ENCODE data around the gene OPTC. TPM values are rescaled to one million over a fixed set of nuclear protein-coding genes. Genes with fewer than 3 reads are reported as not detected.
A peak's percentile ranks its signal among the peaks of the same experiment; 100 is the strongest.

OPTC gene
- total and polyA plus RNA-seq, 7 donors, result not detected

- H3K9me3 ChIP-seq, result no peaks in the 10 kb centered on the region
- DNase-seq, result no peak
Observed at GRCh38 chr1:203518541-203518940, 24.6 kb downstream of the OPTC start.

GRCh38 chr1:203519053-203519840 is 25.3 kb downstream of the OPTC start:
- intact Hi-C loops (cut with DNase I), result no loop called here
- Histone ChIP-seq H3K36me3 (no peaks in the 10 kb centered on the region), H3K4me3 (no peak overlapping the region), H3K27me3 (no peaks in the 10 kb centered on the region), H3K4me1 (peaks cover 0 to 89% (median 58%) of the 10 kb centered on the region in 4 donors), H3K27ac (peak overlapping the region in 1 of 4 donors; percentile 71), H3K9me3 (no peaks in the 10 kb centered on the region)
- 89 to 93% methylated on average over 10 of the region's 10 CpGs for whole genome bisulfite sequencing, 2 donors
- no peak for DNase-seq
- TF ChIP-seq EP300 (IDR thresholded peaks at IDR 0.05), result no peak
- TF ChIP-seq POLR2AphosphoS5 (IDR thresholded peaks at IDR 0.05), result no peak
- no peak for TF ChIP-seq CTCF (IDR thresholded peaks at IDR 0.05)
- TF ChIP-seq POLR2A (IDR thresholded peaks at IDR 0.05), result no peak

More at GRCh38 chr1:203518541-203518940, 24.6 kb downstream of the OPTC start:
- H3K27me3 ChIP-seq, result no peaks in the 10 kb centered on the region
- H3K36me3 ChIP-seq, result no peaks in the 10 kb centered on the region
- intact Hi-C loops (cut with DNase I), result no loop called here
- peak overlapping the region in 1 of 4 donors; percentile 71 for H3K27ac ChIP-seq
- H3K4me3 ChIP-seq, result no peak overlapping the region
- WGBS, 2 donors, result 94% methylated on average over 7 of the region's 7 CpGs
- peaks cover 0 to 89% (median 61%) of the 10 kb centered on the region in 4 donors for H3K4me1 ChIP-seq
- TF ChIP-seq POLR2A (IDR thresholded peaks at IDR 0.05) (no peak), EP300 (IDR thresholded peaks at IDR 0.05) (no peak), POLR2AphosphoS5 (IDR thresholded peaks at IDR 0.05) (no peak)

GRCh38 chr1:203519896-203520295 is 25.9 kb downstream of the OPTC start:
- intact Hi-C loops (cut with DNase I), result no loop called here

GRCh38 chr1:203520315-203520714 is 26.4 kb downstream of the OPTC start:
- WGBS, 2 donors, result 85 to 88% methylated on average over 5 of the region's 5 CpGs
- TF ChIP-seq POLR2AphosphoS5 (IDR thresholded peaks at IDR 0.05) (peak in 1 of 4 donors; percentile 14), POLR2A (IDR thresholded peaks at IDR 0.05) (no peak)
- intact Hi-C loops (cut with DNase I), result no loop called here
- Histone ChIP-seq H3K4me3 (no peak overlapping the region), H3K36me3 (no peaks in the 10 kb centered on the region), H3K4me1 (peaks cover 0 to 93% (median 60%) of the 10 kb centered on the region in 4 donors), H3K9me3 (no peaks in the 10 kb centered on the region), H3K27me3 (no peaks in the 10 kb centered on the region), H3K27ac (peak overlapping the region in 2 of 4 donors; percentile 52 to 71)
- DNase-seq, result no peak

More at GRCh38 chr1:203519896-203520295, 25.9 kb downstream of the OPTC start:
- peak overlapping the region in 1 of 4 donors; percentile 71 for H3K27ac ChIP-seq
- WGBS, 2 donors, result 93 to 95% methylated on average over 6 of the region's 6 CpGs
- DNase-seq, result no peak
- H3K27me3 ChIP-seq, result no peaks in the 10 kb centered on the region
- H3K36me3 ChIP-seq, result no peaks in the 10 kb centered on the region
- TF ChIP-seq POLR2AphosphoS5 (IDR thresholded peaks at IDR 0.05) (no peak), CTCF (IDR thresholded peaks at IDR 0.05) (no peak), POLR2A (IDR thresholded peaks at IDR 0.05) (no peak), EP300 (IDR thresholded peaks at IDR 0.05) (no peak)
- no peak overlapping the region for H3K4me3 ChIP-seq
- peaks cover 0 to 92% (median 58%) of the 10 kb centered on the region in 4 donors for H3K4me1 ChIP-seq
- H3K9me3 ChIP-seq, result no peaks in the 10 kb centered on the region

- H3K27ac ChIP-seq, result peak overlapping the region in 3 of 4 donors; percentile 16 to 71 (median 52)
- TF ChIP-seq EP300 (IDR thresholded peaks at IDR 0.05) (no peak), CTCF (IDR thresholded peaks at IDR 0.05) (no peak), POLR2A (IDR thresholded peaks at IDR 0.05) (no peak), POLR2AphosphoS5 (IDR thresholded peaks at IDR 0.05) (no peak)
- intact Hi-C loops (cut with DNase I), result no loop called here
Observed at GRCh38 chr1:203521074-203521794, 27.3 kb downstream of the OPTC start.

More at GRCh38 chr1:203521074-203521794, 27.3 kb downstream of the OPTC start:
- DNase-seq, result no peak
- Histone ChIP-seq H3K36me3 (no peaks in the 10 kb centered on the region), H3K27me3 (no peaks in the 10 kb centered on the region), H3K4me1 (peaks cover 0 to 94% (median 67%) of the 10 kb centered on the region in 4 donors), H3K9me3 (no peaks in the 10 kb centered on the region), H3K4me3 (no peak overlapping the region)
- 61 to 79% methylated on average over 10 of the region's 10 CpGs for WGBS, 2 donors

All from sigmoid colon (tissue), 7 donors.